ENCODE measurements around the gene IGLL5. TPM values are rescaled to one million over a fixed set of nuclear protein-coding genes. Genes with fewer than 3 reads are reported as not detected.

Gene IGLL5
- total RNA-seq, 2 donors from 2014 or later: 0.59 to 1.4 TPM

DNA sequence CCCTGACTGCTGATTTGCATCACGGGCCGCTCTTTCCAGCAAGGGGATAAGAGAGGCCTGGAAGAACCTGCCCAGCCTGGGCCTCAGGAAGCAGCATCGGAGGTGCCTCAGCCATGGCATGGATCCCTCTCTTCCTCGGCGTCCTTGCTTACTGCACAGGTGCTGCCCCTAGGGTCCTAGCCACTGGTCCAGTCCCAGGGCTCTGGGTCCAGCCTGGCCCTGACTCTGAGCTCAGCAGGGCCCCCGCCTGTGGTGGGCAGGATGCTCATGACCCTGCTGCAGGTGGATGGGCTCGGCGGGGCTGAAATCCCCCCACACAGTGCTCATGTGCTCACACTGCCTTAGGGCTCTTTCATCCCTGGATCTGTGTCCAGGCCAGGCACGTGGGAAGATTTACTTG lies 7.0 kb upstream of the IGLL5 start:
- Histone ChIP-seq H3K9me3 (no peaks in the 10 kb centered on the region), H3K27ac (no peak overlapping the region), H3K4me3 (no peak overlapping the region), H3K36me3 (no peaks in the 10 kb centered on the region), H3K27me3 (no peaks in the 10 kb centered on the region), H3K4me1 (no peaks in the 10 kb centered on the region)
- no peak for DNase-seq (ENCODE audit: low spot score)
- TF ChIP-seq, protein P1, sequence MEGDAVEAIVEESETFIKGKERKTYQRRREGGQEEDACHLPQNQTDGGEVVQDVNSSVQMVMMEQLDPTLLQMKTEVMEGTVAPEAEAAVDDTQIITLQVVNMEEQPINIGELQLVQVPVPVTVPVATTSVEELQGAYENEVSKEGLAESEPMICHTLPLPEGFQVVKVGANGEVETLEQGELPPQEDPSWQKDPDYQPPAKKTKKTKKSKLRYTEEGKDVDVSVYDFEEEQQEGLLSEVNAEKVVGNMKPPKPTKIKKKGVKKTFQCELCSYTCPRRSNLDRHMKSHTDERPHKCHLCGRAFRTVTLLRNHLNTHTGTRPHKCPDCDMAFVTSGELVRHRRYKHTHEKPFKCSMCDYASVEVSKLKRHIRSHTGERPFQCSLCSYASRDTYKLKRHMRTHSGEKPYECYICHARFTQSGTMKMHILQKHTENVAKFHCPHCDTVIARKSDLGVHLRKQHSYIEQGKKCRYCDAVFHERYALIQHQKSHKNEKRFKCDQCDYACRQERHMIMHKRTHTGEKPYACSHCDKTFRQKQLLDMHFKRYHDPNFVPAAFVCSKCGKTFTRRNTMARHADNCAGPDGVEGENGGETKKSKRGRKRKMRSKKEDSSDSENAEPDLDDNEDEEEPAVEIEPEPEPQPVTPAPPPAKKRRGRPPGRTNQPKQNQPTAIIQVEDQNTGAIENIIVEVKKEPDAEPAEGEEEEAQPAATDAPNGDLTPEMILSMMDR (IDR thresholded peaks at IDR 0.05): no peak

DNA sequence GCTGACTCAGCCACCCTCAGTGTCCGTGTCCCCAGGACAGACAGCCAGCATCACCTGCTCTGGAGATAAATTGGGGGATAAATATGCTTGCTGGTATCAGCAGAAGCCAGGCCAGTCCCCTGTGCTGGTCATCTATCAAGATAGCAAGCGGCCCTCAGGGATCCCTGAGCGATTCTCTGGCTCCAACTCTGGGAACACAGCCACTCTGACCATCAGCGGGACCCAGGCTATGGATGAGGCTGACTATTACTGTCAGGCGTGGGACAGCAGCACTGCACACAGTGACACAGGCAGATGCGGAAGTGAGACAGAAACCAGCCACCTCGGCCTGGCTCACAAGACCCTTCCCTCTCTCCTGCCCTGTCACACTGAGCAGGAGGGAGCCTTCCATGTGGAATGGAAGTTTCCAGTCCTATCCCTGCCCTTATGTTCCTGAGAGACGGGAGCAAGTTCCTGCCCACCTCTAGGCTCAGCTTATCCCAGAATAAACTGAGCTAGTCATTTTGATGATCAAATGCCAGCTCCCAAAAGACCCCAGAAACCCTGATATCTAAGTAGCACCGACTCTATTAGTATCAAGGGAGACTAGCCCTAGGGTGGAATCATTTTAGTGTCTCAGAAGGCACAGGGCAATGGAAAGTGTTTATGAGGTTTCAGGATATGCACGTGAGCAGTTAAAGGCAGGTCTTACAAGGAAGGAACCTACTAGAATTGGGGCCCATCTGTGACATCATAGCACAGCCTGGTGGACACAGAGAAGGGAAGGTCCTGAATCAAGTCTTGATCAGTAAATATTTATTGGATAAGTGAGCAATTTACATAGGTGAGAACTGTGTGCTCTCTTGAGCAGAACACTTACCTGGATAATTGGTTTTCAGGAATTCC lies 6.3 kb upstream of the IGLL5 start:
- TF ChIP-seq, protein P1 (IDR thresholded peaks at IDR 0.05): no peak
- no peaks in the 10 kb centered on the region for H3K4me1 ChIP-seq
- no peaks in the 10 kb centered on the region for H3K27me3 ChIP-seq
- H3K9me3 ChIP-seq: no peaks in the 10 kb centered on the region
- no peak overlapping the region for H3K27ac ChIP-seq
- no peaks in the 10 kb centered on the region for H3K36me3 ChIP-seq
- no peak for DNase-seq (ENCODE audit: low spot score)
- H3K4me3 ChIP-seq: no peak overlapping the region

DNA sequence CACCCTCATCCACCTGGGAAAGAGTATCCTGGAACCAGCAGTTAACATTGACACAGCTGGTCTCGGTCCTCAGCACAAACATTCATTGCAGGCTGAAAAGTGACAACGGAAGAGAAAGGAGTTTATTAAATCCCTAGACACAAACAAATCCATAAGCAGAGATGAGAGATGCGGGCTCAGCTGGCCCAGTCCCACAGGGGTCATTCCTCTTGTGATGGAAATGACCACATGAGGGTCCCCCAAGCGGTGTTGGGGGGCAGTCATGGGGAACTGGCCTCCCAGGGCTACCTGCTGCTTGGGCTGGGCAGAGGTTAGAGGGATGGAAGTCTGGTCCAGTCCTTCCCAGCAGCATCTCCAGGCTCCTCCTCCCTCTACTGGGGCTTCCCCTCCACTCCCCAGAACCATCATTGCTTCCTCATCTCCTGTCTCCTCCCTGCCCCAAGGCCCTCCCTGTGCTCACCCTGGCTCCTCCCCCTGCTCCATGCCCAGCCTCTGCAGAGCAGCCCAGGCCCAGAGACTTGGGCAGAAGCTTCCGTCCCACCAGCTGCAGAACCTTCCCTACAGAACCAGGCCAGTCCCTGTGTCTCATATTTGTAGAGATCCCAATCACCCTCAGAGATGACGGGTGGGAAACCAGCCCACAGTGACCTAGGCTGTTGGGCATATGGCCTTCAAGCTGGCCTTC lies 5.4 kb upstream of the IGLL5 start:
- no peak overlapping the region for H3K4me3 ChIP-seq
- H3K4me1 ChIP-seq: no peaks in the 10 kb centered on the region
- no peaks in the 10 kb centered on the region for H3K9me3 ChIP-seq
- no peaks in the 10 kb centered on the region for H3K27me3 ChIP-seq
- no peak overlapping the region for H3K27ac ChIP-seq
- TF ChIP-seq, protein P1 (IDR thresholded peaks at IDR 0.05): no peak
- no peaks in the 10 kb centered on the region for H3K36me3 ChIP-seq
- DNase-seq (ENCODE audit: low spot score): peak; percentile 16

DNA sequence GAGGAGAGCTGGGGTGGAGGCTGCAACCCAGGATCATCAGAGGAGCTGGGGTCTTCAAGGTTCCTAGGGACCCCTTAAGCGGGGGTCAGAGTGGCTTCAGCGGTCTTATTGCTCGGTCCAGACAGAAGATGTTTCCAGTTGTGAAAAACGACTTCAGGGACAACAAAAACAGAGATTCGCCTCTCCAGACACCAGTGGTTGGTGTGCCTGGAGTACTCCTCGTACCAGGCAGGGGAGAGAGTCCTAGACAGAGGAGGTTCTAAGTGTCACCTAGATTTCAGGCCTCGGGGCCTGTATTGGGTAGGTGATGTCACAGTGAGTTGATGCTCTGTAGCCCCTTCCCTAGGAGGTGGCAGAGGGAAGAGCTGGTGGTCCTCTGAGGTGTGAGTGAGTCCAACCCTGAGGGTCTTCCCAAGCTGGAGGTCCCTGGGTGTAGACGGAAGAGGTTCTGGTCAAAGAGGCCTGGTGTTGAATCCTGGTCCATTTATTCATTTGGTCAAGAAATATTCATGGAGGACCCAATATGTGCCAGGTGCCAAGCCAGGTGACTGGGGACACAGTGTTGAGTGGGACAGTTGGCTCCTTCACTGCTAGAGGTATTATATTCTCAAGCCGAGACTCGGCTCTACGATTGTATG lies 4.4 kb upstream of the IGLL5 start:
- Histone ChIP-seq H3K27me3 (no peaks in the 10 kb centered on the region), H3K27ac (no peak overlapping the region), H3K36me3 (no peaks in the 10 kb centered on the region), H3K4me3 (no peak overlapping the region), H3K4me1 (no peaks in the 10 kb centered on the region), H3K9me3 (no peaks in the 10 kb centered on the region)
- TF ChIP-seq, protein P1 (IDR thresholded peaks at IDR 0.05): no peak
- no peak for DNase-seq (ENCODE audit: low spot score)

DNA sequence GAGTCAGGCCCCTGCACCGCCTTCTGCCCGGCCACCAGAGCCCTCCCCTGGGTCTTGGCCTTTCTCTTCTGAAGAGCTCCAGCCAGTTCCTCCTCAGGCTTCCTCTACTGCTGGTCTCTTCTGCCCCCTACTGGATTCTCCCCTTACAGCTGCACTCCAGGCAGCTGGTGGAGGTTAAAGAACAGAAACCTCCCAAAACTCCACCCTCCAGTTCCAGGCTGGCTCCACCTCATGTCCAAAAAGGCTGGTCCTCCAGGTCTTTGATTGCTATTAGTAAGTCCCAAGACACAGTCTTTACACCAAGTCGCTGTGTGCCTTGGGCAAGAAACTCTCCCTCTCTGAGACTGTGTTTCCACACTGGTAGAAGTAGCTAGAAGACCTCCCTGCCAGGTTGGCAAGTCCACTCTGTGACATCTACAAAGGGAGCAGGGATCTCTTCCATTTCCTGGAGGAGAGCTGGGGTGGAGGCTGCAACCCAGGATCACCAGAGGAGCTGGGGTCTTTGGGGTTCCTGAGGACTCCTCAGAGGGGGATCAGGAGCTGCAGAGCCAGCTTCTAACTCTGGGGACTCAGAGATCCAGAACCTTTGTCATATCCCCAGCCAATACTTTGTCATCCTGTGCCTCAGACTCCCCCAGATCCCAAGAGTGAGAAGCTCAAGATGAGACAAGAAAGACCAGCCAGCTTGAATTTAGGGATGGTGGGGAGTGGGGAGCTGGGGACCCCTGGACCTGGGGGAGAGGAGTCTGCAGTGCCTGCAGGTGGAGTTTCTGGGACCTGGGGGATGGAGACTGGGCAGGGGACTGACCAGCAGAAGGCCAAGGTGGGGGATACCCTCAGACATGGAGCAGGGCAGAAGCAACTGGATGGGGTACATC lies 3.4 kb upstream of the IGLL5 start:
- Histone ChIP-seq H3K4me3 (no peak overlapping the region), H3K27me3 (no peaks in the 10 kb centered on the region), H3K4me1 (no peaks in the 10 kb centered on the region), H3K9me3 (no peaks in the 10 kb centered on the region), H3K27ac (no peak overlapping the region), H3K36me3 (no peaks in the 10 kb centered on the region)
- TF ChIP-seq, protein P1 (IDR thresholded peaks at IDR 0.05): peak in 1 of 2 donors; percentile 68
- DNase-seq (ENCODE audit: low spot score): peak; percentile 58

All from right atrium auricular region (tissue), 2 donors.